Fibroblast of lung (primary cell): ENCODE results near the gene BIVM. TPM values are rescaled to one million over a fixed set of nuclear protein-coding genes. Genes with fewer than 3 reads are reported as not detected.
A peak's percentile ranks its signal among the peaks of the same experiment; 100 is the strongest.

Experiments used
- DNase-seq, 2 donors: peaks; one replicate each; pipeline versions ENCODE4 v3.0.0 to v3.0.0-alpha.2; 2010; ENCODE audit warnings: low read depth in 2 of 2
- H2AFZ ChIP-seq: 2 replicates; pipeline ENCODE4 v1.5.1; 2012; ENCODE audit warnings: low read length, control low read depth, inconsistent platforms
- H3K27ac ChIP-seq: 2 replicates; pipeline ENCODE4 v1.5.1; 2011; ENCODE audit warnings: low read length, control low read depth; ENCODE audit not compliant: insufficient read depth
- H3K27me3 ChIP-seq: 2 replicates; pipeline ENCODE4 v1.5.1; 2011; ENCODE audit warnings: mild to moderate bottlenecking, low read length; ENCODE audit not compliant: control insufficient read depth, insufficient read depth
- H3K36me3 ChIP-seq: 2 replicates; pipeline ENCODE4 v1.5.1; 2011; ENCODE audit warnings: low read length; ENCODE audit not compliant: control insufficient read depth, insufficient read depth
- H3K4me1 ChIP-seq: 2 replicates; pipeline ENCODE4 v1.5.1; 2011; ENCODE audit warnings: low read length; ENCODE audit not compliant: control insufficient read depth, insufficient read depth; ENCODE audit errors: extremely low read depth
- H3K4me2 ChIP-seq: 2 replicates; pipeline ENCODE4 v1.5.1; 2011; ENCODE audit warnings: low read length, control low read depth; ENCODE audit not compliant: insufficient read depth; ENCODE audit errors: extremely low read depth
- H3K4me3 ChIP-seq, 4 experiments: fragments of 200-600 bp in 1 of 4; sonication (generic) in 1 of 4; replicated peaks in 1 of 4; 2 replicates each; pipeline ENCODE4 v1.5.1; 2011 to 2016; ENCODE audit warnings: low read length in 4 of 4, low read depth in 3 of 4, mild to moderate bottlenecking in 3 of 4, control low read depth in 2 of 4, inconsistent platforms in 1 of 4, mixed read lengths in 1 of 4; ENCODE audit not compliant: insufficient read depth in 1 of 4; ENCODE audit errors: control extremely low read depth in 1 of 4
- H3K79me2 ChIP-seq: 2 replicates; pipeline ENCODE4 v1.5.1; 2012; ENCODE audit warnings: mild to moderate bottlenecking, low read length, inconsistent platforms; ENCODE audit not compliant: control insufficient read depth, insufficient read depth
- H3K9ac ChIP-seq: 2 replicates; pipeline ENCODE4 v1.5.1; 2011; ENCODE audit warnings: mild to moderate bottlenecking, low read length, control low read depth; ENCODE audit not compliant: insufficient read depth
- H3K9me3 ChIP-seq: 2 replicates; pipeline ENCODE4 v1.5.1; 2012; ENCODE audit warnings: low read depth, low read length; ENCODE audit not compliant: control insufficient read depth, insufficient read depth
- H4K20me1 ChIP-seq: 2 replicates; pipeline ENCODE4 v1.5.1; 2011; ENCODE audit warnings: low read length; ENCODE audit not compliant: control insufficient read depth, insufficient read depth; ENCODE audit errors: extremely low read depth
- EZH2 ChIP-seq: IDR thresholded peaks from 2 replicates; pipeline ENCODE4 v1.5.1; 2012; ENCODE audit warnings: low read length, control low read depth, mild to moderate bottlenecking; ENCODE audit errors: missing control alignments
- polyA minus RNA-seq: library from RNA; depleted of rRNA, polyadenylated mRNA; stranded (reverse); fragments of >200 nt; gene quantifications from 2 replicates; pipeline ENCODE4 v1.2.3, GENCODE V29; 2011; ENCODE audit warnings: low replicate concordance
- polyA plus RNA-seq, 2 donors: library from polyadenylated mRNA; depleted of rRNA in 1 of 2; stranded (reverse) in 1 of 2; unstranded in 1 of 2; fragments of >200 nt; gene quantifications; 2 replicates each; pipeline ENCODE4 v1.2.1, GENCODE V29; 2011 to 2012; ENCODE audit warnings: missing spikeins in 1 of 2
- total RNA-seq: library from RNA; depleted of rRNA; stranded (reverse); fragments of >200 nt; gene quantifications from 2 replicates; pipeline ENCODE4 v1.2.1, GENCODE V29; 2014
- TF ChIP-seq, protein P1 (sequence below), 2 donors: IDR thresholded peaks in 1 of 2; conservative IDR thresholded peaks in 1 of 2; 1 replicate in 1 of 2; 2 replicates in 1 of 2; pipeline ENCODE4 v1.5.1; 2011 to 2012; ENCODE audit warnings: low read length in 2 of 2, control low read depth in 1 of 2, inconsistent platforms in 1 of 2, low read depth in 1 of 2, mild to moderate bottlenecking in 1 of 2

Gene BIVM
- total RNA-seq (19.8 and 22.3 TPM in 2 replicates), polyA plus RNA-seq (15.7 and 22.4 TPM in 2 replicates), polyA minus RNA-seq (0.93 and 0.94 TPM in 2 replicates)
- polyA plus RNA-seq (2012), result 11.0 and 14.2 TPM in 2 replicates

GRCh38 chr13:102798581-102799425 is at the start of gene BIVM, which contains the start of gene POGLUT2:
BIVM (plus strand) TSS chr13:102799119; CDS start chr13:102807268, 8,149 bp downstream.
POGLUT2 (minus strand) TSS chr13:102798976; CDS start chr13:102798670, 306 bp downstream.
- Histone ChIP-seq H3K4me2 (peak within 1 kb of the TSS; percentile 91), H3K27ac (peak within 1 kb of the TSS; percentile 78), H2AFZ (peak within 1 kb of the TSS; percentile 99), H3K4me1 (peaks cover 5% of the 10 kb centered on the region), H3K79me2 (peaks cover 43% of the 10 kb centered on the region), H3K4me3 (peak within 1 kb of the TSS; percentile 85 to 97 (median 89)), H4K20me1 (no peaks in the 10 kb centered on the region), H3K9ac (peak within 1 kb of the TSS; percentile 84), H3K9me3 (no peaks in the 10 kb centered on the region), H3K36me3 (no peaks in the 10 kb centered on the region), H3K27me3 (no peaks in the 10 kb centered on the region)
- DNase-seq, result peak; percentile 92 to 94
- TF ChIP-seq, protein P1, sequence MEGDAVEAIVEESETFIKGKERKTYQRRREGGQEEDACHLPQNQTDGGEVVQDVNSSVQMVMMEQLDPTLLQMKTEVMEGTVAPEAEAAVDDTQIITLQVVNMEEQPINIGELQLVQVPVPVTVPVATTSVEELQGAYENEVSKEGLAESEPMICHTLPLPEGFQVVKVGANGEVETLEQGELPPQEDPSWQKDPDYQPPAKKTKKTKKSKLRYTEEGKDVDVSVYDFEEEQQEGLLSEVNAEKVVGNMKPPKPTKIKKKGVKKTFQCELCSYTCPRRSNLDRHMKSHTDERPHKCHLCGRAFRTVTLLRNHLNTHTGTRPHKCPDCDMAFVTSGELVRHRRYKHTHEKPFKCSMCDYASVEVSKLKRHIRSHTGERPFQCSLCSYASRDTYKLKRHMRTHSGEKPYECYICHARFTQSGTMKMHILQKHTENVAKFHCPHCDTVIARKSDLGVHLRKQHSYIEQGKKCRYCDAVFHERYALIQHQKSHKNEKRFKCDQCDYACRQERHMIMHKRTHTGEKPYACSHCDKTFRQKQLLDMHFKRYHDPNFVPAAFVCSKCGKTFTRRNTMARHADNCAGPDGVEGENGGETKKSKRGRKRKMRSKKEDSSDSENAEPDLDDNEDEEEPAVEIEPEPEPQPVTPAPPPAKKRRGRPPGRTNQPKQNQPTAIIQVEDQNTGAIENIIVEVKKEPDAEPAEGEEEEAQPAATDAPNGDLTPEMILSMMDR (conservative IDR thresholded peaks at IDR 0.05 in 1 of 2, IDR thresholded peaks at IDR 0.05 in 1 of 2; ENCODE audit: low read depth in 1 of 2, low read length in 2 of 2), result no peak
- no peak for TF ChIP-seq EZH2

GRCh38 chr13:102751886-102752285 is 47.0 kb upstream of the BIVM start:
- no peak for DNase-seq

GRCh38 chr13:102757006-102757405 is 41.9 kb upstream of the BIVM start:
- no peak overlapping the region for H3K9ac ChIP-seq
- DNase-seq, result no peak
- no peaks in the 10 kb centered on the region for H3K79me2 ChIP-seq
- no peaks in the 10 kb centered on the region for H4K20me1 ChIP-seq
- H3K4me1 ChIP-seq, result no peaks in the 10 kb centered on the region
- H3K4me3 ChIP-seq, result no peak overlapping the region
- no peak overlapping the region for H2AFZ ChIP-seq
- H3K36me3 ChIP-seq, result no peaks in the 10 kb centered on the region
- no peak for TF ChIP-seq EZH2
- TF ChIP-seq, protein P1 (conservative IDR thresholded peaks at IDR 0.05 in 1 of 2, IDR thresholded peaks at IDR 0.05 in 1 of 2; ENCODE audit: low read depth in 1 of 2, low read length in 2 of 2), result no peak
- H3K27me3 ChIP-seq, result no peaks in the 10 kb centered on the region
- H3K9me3 ChIP-seq, result no peaks in the 10 kb centered on the region
- H3K4me2 ChIP-seq, result no peak overlapping the region
- H3K27ac ChIP-seq, result no peak overlapping the region

More at GRCh38 chr13:102751886-102752285, 47.0 kb upstream of the BIVM start:
- no peaks in the 10 kb centered on the region for H4K20me1 ChIP-seq
- H3K9ac ChIP-seq, result no peak overlapping the region
- no peaks in the 10 kb centered on the region for H3K27me3 ChIP-seq
- H3K4me1 ChIP-seq, result no peaks in the 10 kb centered on the region
- H3K4me3 ChIP-seq, result no peak overlapping the region
- H2AFZ ChIP-seq, result no peak overlapping the region
- H3K79me2 ChIP-seq, result no peaks in the 10 kb centered on the region
- no peaks in the 10 kb centered on the region for H3K9me3 ChIP-seq
- no peak overlapping the region for H3K27ac ChIP-seq
- H3K4me2 ChIP-seq, result no peak overlapping the region
- TF ChIP-seq EZH2, result no peak
- TF ChIP-seq, protein P1 (conservative IDR thresholded peaks at IDR 0.05 in 1 of 2, IDR thresholded peaks at IDR 0.05 in 1 of 2; ENCODE audit: low read depth in 1 of 2, low read length in 2 of 2), result no peak
- no peaks in the 10 kb centered on the region for H3K36me3 ChIP-seq
